Stimulated activated naive CD8-positive, alpha-beta T cell treated with anti-CD3 and anti-CD28 coated beads, Interleukin-15, amount 100 ng/mL, for 72 hours (primary cell): ENCODE data around the gene RNPS1.

Experiments
- ATAC-seq: fragments of 150-1000 bp; cut with Tn5 transposase; 2 replicates; pipeline ENCODE4 v1.10.0; 2021; ENCODE audit warnings: mild to moderate bottlenecking, moderate library complexity
- DNase-seq, 2 donors: peaks; one replicate each; pipeline ENCODE4 v3.0.0; 2021 to 2022
- H3K27ac Mint-ChIP-seq, 2 donors: one replicate each; pipeline ENCODE4 v1.8.0; 2022; ENCODE audit warnings: mild to moderate bottlenecking in 2 of 2, mixed read lengths in 2 of 2, moderate library complexity in 2 of 2
- H3K27me3 Mint-ChIP-seq: one replicate; pipeline ENCODE4 v1.8.0; 2022; ENCODE audit warnings: mixed read lengths
- H3K4me1 Mint-ChIP-seq: one replicate; pipeline ENCODE4 v1.8.0; 2022; ENCODE audit warnings: mild to moderate bottlenecking, mixed read lengths
- H3K4me3 Mint-ChIP-seq, 2 donors: one replicate each; pipeline ENCODE4 v1.8.0; 2022; ENCODE audit warnings: mild to moderate bottlenecking in 2 of 2, mixed read lengths in 2 of 2, moderate library complexity in 1 of 2
- H3K9me3 Mint-ChIP-seq, 2 donors: one replicate each; pipeline ENCODE4 v1.8.0; 2022; ENCODE audit warnings: mixed read lengths in 2 of 2

The RNPS1 gene

DNA sequence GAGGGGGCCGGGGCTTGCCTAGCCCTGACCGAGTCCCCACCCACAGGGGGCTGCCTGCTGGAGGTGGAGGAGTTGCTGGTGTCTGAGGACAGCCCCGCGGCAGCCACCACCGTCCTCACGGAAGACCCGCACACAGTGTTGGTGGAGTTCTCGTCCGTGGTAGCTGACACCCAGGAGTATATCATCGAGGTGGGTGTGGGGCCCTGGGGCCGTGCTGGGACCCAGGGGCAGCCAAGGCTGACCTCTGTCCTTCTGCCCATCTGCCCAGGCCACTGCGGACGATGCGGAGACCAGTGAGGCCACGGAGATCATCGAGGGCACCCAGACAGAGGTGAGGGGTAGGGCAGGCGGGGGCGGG lies 33.1 kb downstream of the RNPS1 start:
- DNase-seq: no peak

DNA sequence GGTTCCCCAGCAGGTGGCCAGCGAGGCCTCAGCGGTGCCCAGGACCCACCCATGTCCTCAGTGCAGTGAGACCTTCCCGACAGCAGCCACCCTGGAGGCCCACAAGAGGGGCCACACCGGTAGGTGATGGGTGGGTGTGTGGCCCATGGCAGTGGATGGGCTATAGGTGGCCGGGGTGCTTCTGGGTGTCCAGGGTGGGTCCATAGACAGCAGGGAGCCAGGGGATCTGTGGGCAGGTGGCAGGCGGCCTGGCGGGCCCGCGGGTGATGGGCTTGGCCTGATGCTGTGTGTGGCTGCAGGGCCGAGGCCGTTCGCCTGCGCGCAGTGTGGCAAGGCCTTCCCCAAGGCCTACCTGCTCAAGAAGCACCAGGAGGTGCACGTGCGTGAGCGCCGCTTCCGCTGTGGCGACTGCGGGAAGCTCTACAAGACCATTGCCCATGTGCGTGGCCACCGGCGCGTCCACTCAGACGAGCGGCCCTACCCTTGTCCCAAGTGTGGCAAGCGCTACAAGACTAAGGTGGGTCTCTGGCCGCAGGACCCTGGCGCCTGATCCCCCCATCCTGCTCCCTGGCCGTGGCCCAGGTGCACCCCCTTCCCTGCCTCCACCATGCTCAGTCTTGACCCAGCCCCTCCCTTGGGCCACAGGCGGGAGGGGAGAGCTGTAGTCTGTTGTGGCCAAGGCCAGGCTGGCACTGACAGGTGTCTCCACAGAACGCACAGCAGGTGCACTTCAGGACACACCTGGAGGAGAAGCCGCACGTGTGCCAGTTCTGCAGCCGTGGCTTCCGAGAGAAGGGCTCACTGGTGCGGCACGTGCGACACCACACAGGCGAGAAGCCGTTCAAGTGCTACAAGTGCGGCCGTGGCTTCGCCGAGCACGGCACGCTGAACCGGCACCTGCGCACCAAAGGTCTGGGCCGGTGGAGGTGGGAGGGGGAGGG lies 33.8 kb downstream of the RNPS1 start:
- ATAC-seq: peak; percentile 3
- Mint-ChIP-seq H3K27me3 (peaks cover 28% of the 10 kb centered on the region), H3K4me1 (peaks cover 5% of the 10 kb centered on the region), H3K9me3 (no peaks in the 10 kb centered on the region), H3K4me3 (peak overlapping the region in 1 of 2 donors; percentile 48), H3K27ac (peak overlapping the region in 1 of 2 donors; percentile 44)
- DNase-seq: no peak

More for the DNA sequence above, 33.1 kb downstream of the RNPS1 start:
- H3K27me3 Mint-ChIP-seq: peaks cover 28% of the 10 kb centered on the region
- H3K4me3 Mint-ChIP-seq: no peak overlapping the region
- H3K4me1 Mint-ChIP-seq: peaks cover 5% of the 10 kb centered on the region
- no peak for ATAC-seq
- no peak overlapping the region for H3K27ac Mint-ChIP-seq
- H3K9me3 Mint-ChIP-seq: no peaks in the 10 kb centered on the region

GRCh38 chr16:2233046-2233775 lies 34.7 kb downstream of the RNPS1 start:
- Mint-ChIP-seq H3K9me3 (no peaks in the 10 kb centered on the region), H3K27me3 (peaks cover 28% of the 10 kb centered on the region), H3K4me1 (peaks cover 5% of the 10 kb centered on the region), H3K27ac (peak overlapping the region in 1 of 2 donors; percentile 44), H3K4me3 (peak overlapping the region in 1 of 2 donors; percentile 48)
- ATAC-seq (no peak), DNase-seq (no peak)

- no peak overlapping the region for H3K27ac Mint-ChIP-seq
- H3K27me3 Mint-ChIP-seq: peaks cover 23% of the 10 kb centered on the region
- H3K4me1 Mint-ChIP-seq: peaks cover 5% of the 10 kb centered on the region
- ATAC-seq: no peak
- DNase-seq: no peak
- H3K4me3 Mint-ChIP-seq: no peak overlapping the region
- no peaks in the 10 kb centered on the region for H3K9me3 Mint-ChIP-seq
These were observed 35.6 kb downstream of the RNPS1 start for GRCh38 chr16:2232094-2232990.

- no peak for DNase-seq
- no peak for ATAC-seq
- Mint-ChIP-seq H3K27ac (no peak overlapping the region), H3K4me3 (no peak overlapping the region), H3K9me3 (no peaks in the 10 kb centered on the region), H3K4me1 (peaks cover 13% of the 10 kb centered on the region), H3K27me3 (peaks cover 13% of the 10 kb centered on the region)
These were observed 36.7 kb downstream of the RNPS1 start for GRCh38 chr16:2231016-2231931.

DNA sequence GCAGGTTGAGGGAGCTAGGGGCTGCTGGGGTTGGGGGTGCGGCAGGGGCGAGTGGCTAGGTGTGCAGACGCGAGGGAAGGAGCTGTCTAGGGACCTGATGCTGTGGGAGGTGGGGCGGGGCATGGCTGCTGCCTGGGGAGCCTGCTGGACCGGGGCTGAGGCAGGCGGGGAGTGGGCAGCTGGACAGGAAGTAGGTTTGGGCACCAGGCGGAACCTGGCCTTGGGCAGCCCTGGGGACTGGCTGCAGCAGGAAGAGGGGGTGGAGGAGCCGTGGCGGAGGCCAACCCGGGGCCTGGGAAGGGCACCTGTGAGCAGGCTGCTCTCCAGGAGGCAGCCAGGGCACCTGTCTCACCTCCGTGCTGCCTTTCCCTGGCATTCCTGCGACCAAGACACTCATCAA lies 37.5 kb downstream of the RNPS1 start:
- ATAC-seq: no peak
- H3K27ac Mint-ChIP-seq: peak overlapping the region in 1 of 2 donors; percentile 86
- no peak overlapping the region for H3K4me3 Mint-ChIP-seq
- H3K27me3 Mint-ChIP-seq: peaks cover 4% of the 10 kb centered on the region
- peaks cover 15% of the 10 kb centered on the region for H3K4me1 Mint-ChIP-seq
- DNase-seq: no peak
- no peaks in the 10 kb centered on the region for H3K9me3 Mint-ChIP-seq

DNA sequence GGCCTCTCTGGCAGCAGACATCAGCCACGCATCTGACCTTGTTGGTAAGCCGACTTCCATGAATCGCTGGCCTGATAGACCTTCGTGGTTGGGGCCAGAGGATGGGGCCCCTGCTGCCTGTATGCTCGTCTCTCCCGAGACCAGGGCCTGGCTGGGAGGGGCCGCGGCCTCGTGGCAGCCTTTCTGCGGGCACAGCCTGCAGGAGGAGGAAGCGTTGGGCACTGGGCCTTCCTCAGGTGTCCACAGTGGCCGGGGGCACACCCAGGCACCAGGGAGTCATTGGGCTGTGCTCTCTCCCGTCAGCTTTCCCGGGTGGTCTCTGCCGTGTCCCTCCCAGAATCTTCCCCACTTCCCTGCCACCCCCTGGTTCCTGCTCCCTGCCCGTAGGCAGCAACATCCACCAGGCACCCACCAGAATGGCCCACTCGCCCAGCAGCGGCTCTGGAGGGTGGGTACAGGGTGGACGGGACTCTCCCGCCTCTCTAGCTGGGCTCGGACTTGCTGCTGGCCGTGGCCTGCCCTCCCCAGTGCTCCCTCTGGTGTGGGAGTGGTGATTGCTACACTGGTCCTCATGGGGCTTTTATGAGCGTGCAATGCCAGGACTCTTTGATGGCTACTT lies 38.2 kb downstream of the RNPS1 start:
- DNase-seq (no peak), ATAC-seq (no peak)
- no peak overlapping the region for H3K4me3 Mint-ChIP-seq
- H3K27ac Mint-ChIP-seq: peak overlapping the region in 1 of 2 donors; percentile 86
- no peaks in the 10 kb centered on the region for H3K9me3 Mint-ChIP-seq
- H3K27me3 Mint-ChIP-seq: no peaks in the 10 kb centered on the region
- H3K4me1 Mint-ChIP-seq: peaks cover 17% of the 10 kb centered on the region

- Mint-ChIP-seq H3K27me3 (no peaks in the 10 kb centered on the region), H3K9me3 (no peaks in the 10 kb centered on the region), H3K4me3 (no peak overlapping the region), H3K27ac (no peak overlapping the region), H3K4me1 (peaks cover 23% of the 10 kb centered on the region)
- DNase-seq (no peak), ATAC-seq (no peak)
These were observed 38.8 kb downstream of the RNPS1 start for GRCh38 chr16:2229091-2229490.

GRCh38 chr16:2228161-2228824 lies 39.6 kb downstream of the RNPS1 start:
- no peak overlapping the region for H3K4me3 Mint-ChIP-seq
- no peaks in the 10 kb centered on the region for H3K9me3 Mint-ChIP-seq
- no peak overlapping the region for H3K27ac Mint-ChIP-seq
- H3K4me1 Mint-ChIP-seq: peaks cover 24% of the 10 kb centered on the region
- H3K27me3 Mint-ChIP-seq: no peaks in the 10 kb centered on the region
- ATAC-seq (no peak), DNase-seq (no peak)

- Mint-ChIP-seq H3K4me3 (no peak overlapping the region), H3K27ac (no peak overlapping the region), H3K9me3 (no peaks in the 10 kb centered on the region), H3K27me3 (no peaks in the 10 kb centered on the region), H3K4me1 (peaks cover 29% of the 10 kb centered on the region)
- ATAC-seq (no peak), DNase-seq (no peak)
These were observed 41.0 kb downstream of the RNPS1 start for GRCh38 chr16:2226918-2227317.

- Mint-ChIP-seq H3K4me3 (no peak overlapping the region), H3K27me3 (no peaks in the 10 kb centered on the region), H3K27ac (no peak overlapping the region), H3K4me1 (peaks cover 29% of the 10 kb centered on the region), H3K9me3 (no peaks in the 10 kb centered on the region)
- ATAC-seq (no peak), DNase-seq (no peak)
These were observed 41.6 kb downstream of the RNPS1 start for GRCh38 chr16:2226245-2226793.

DNA sequence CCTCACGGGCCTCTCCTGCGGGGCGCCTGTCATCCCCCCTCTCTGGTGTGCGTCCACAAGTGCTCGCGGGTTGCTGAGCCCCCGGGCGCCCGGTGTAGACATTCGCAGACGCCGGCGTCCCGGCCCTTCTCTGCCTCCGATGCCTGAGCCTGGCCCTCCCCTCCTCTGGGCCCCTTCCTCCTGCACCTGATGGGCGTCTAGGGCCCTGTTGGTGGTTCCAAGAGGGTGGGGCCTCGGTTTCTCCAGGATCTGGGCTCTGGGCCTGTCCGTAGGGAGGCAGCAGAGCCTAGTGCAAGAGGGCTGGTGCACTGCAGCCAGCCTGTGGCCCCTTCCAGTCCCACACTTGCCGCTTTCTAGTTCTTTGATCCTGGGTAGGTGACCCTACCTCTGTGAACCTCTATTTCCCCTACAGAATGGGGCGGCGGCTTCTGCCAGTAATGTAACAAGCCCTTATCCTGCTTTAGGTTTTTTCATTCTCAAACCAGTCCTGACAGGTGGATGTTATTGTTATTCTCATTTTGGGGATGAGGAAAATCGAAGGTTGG lies 43.9 kb downstream of the RNPS1 start:
- Mint-ChIP-seq H3K27me3 (no peaks in the 10 kb centered on the region), H3K9me3 (no peaks in the 10 kb centered on the region), H3K27ac (peak overlapping the region; percentile 81 to 95), H3K4me3 (peak overlapping the region; percentile 86 to 89), H3K4me1 (peaks cover 29% of the 10 kb centered on the region)
- ATAC-seq (peak; percentile 40), DNase-seq (peak in 1 of 2 donors; percentile 42)

DNA sequence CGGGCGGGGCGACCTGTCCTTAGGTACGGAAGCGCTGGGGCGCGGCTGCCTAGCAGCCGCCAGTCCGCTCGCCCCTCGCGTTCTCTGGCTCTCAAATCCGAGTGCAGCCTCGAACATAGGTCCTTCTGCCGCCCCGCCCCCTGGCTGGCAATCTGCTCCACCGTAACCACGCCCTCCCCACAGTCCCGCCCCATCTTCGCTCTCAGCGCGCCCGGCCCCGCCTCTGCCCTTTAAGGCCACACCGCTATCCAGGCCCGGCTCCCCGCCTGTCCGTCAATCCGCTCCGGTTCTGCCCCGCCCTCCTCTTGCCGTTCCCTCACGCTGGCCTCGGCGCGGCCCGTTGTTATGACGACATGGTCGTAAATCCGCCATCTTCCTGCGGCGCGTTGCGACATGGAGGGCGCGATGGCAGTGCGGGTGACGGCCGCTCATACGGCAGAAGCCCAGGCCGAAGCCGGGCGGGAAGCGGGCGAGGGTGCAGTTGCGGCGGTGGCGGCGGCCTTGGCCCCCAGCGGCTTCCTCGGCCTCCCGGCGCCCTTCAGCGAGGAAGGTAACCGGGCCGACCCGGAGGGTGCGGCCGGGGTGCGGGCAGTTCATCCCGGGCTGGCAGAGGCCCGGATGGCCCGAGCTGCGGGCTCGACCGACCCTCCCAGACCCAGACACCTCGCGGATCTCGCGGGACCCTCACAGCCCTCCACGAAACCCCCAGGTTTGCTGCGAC lies 44.5 kb downstream of the RNPS1 start, which contains the start of gene E4F1:
E4F1 (plus strand) TSS at position 371 of the 721 bp plus-strand sequence; CDS start at position 394, 23 bp downstream.
- DNase-seq: peak; percentile 100
- peak; percentile 98 for ATAC-seq
- peak within 1 kb of the TSS; percentile 81 to 95 for H3K27ac Mint-ChIP-seq
- H3K4me3 Mint-ChIP-seq: peak within 1 kb of the TSS; percentile 86 to 89
- H3K4me1 Mint-ChIP-seq: peaks cover 29% of the 10 kb centered on the region
- H3K9me3 Mint-ChIP-seq: no peaks in the 10 kb centered on the region
- H3K27me3 Mint-ChIP-seq: no peaks in the 10 kb centered on the region
